ENCODE data around the gene FHDC1. TPM values are rescaled to one million over a fixed set of nuclear protein-coding genes. Genes with fewer than 3 reads are reported as not detected.

FHDC1 gene
- total RNA-seq, 1 experiment from 2014 or later: 19.9 TPM

- no peak overlapping the region for H3K4ac ChIP-seq (ENCODE audit: low read depth, low read length)
- Mint-ChIP-seq H3K9me3 (no peaks in the 10 kb centered on the region), H3K4me1 (peaks cover 20 to 21% of the 10 kb centered on the region in 2 experiments), H3K36me3 (ENCODE audit: insufficient read depth in 1 of 3, low read depth in 3 of 3) (peaks cover 16 to 66% (median 31%) of the 10 kb centered on the region in 3 experiments), H3K27ac (peak overlapping the region; percentile 30 to 83 (median 65); a peak in 5 of 7 replicates), H3K27me3 (ENCODE audit: low read depth) (no peaks in the 10 kb centered on the region), H3K4me3 (no peak overlapping the region)
- H3T11ph ChIP-seq (ENCODE audit: low read length): no peak overlapping the region
- no peak overlapping the region for H4K5ac ChIP-seq (ENCODE audit: insufficient read length, low read depth, low read length)
- H3K79me1 ChIP-seq (ENCODE audit: insufficient read depth, low read depth, low read length, poor library complexity, severe bottlenecking): peaks cover 5% of the 10 kb centered on the region
- no peak overlapping the region for H4K91ac ChIP-seq (ENCODE audit: insufficient read length, low read depth, low read length)
- no peak overlapping the region for H3K23ac ChIP-seq (ENCODE audit: insufficient read length, low read depth, low read length)
- no peak overlapping the region for H2BK5ac ChIP-seq (ENCODE audit: insufficient read length, low read length)
- no peak overlapping the region for H3K9ac ChIP-seq (ENCODE audit: extremely low read depth, insufficient read length, low read length)
- no peak overlapping the region for H2BK15ac ChIP-seq (ENCODE audit: low read depth, low read length)
- no peak overlapping the region for H2BK120ac ChIP-seq (ENCODE audit: low read depth, low read length, poor library complexity, severe bottlenecking)
- H3K14ac ChIP-seq (ENCODE audit: insufficient read depth, low read length): no peak overlapping the region; the same call in 1 of the 2 replicates
- H2BK20ac ChIP-seq (ENCODE audit: low read depth, low read length, poor library complexity, severe bottlenecking): no peak overlapping the region
- DNase-seq: no peak
- H3K9me3 ChIP-seq (ENCODE audit: control insufficient read depth, low read depth, low read length): no peaks in the 10 kb centered on the region
- no peak overlapping the region for H4K8ac ChIP-seq (replicated peaks; ENCODE audit: insufficient read length, low read depth, low read length)
- H3K79me2 ChIP-seq (ENCODE audit: insufficient read depth, low read length): peaks cover 3% of the 10 kb centered on the region
- no peak overlapping the region for H2AK5ac ChIP-seq (ENCODE audit: insufficient read length, low read length)
- no peak overlapping the region for H2AFZ ChIP-seq (ENCODE audit: low read length)
- no peak overlapping the region for H3K56ac ChIP-seq (ENCODE audit: insufficient read length, low read depth, low read length)
- no peaks in the 10 kb centered on the region for H3K27me3 ChIP-seq (ENCODE audit: insufficient read depth, low read length)
- H3K4me1 ChIP-seq (ENCODE audit: insufficient read depth, low read length): no peaks in the 10 kb centered on the region; the same call in 1 of the 2 replicates
- no peak for TF ChIP-seq CTCF (conservative IDR thresholded peaks at IDR 0.05)
- WGBS (ENCODE audit: extremely low coverage, insufficient read length, low lambda C conversion rate): no CpG with 5 or more reads among the region's 12 CpGs
- no peak overlapping the region for H3K18ac ChIP-seq (ENCODE audit: insufficient read length, low read depth, low read length)
- H2BK12ac ChIP-seq (ENCODE audit: insufficient read length, low read depth, low read length): no peak overlapping the region
- no peaks in the 10 kb centered on the region for H4K20me1 ChIP-seq (ENCODE audit: control insufficient read depth, insufficient read depth, insufficient read length)
- no peak overlapping the region for H3K4me2 ChIP-seq (ENCODE audit: insufficient read depth, insufficient read length, low read length)
- no peak overlapping the region for H3K27ac ChIP-seq (ENCODE audit: insufficient read length, low read depth, low read length)
- no peaks in the 10 kb centered on the region for H3K23me2 ChIP-seq (ENCODE audit: insufficient read length, low read depth, low read length, poor library complexity, severe bottlenecking)
These were observed 20.7 kb downstream of the FHDC1 start for GRCh38 chr4:152956650-152957436.

Data from H9 (cell line).